Neural cell (in vitro differentiated cells): ENCODE results near the gene TNFAIP8. TPM values are rescaled to one million over a fixed set of nuclear protein-coding genes. Genes with fewer than 3 reads are reported as not detected.

ENCODE experiments used
- H2AFZ ChIP-seq: fragments of 200-600, 300-800 bp; sonication (generic), shearing (Covaris generic); 2 replicates; pipeline ENCODE4 v1.6.0; 2014; ENCODE audit warnings: low read depth, mild to moderate bottlenecking, antibody characterized with exemption, low read length, moderate library complexity
- H3F3A ChIP-seq: fragments of 200-600 bp; shearing (Covaris generic); 2 replicates; pipeline ENCODE4 v1.6.1; 2016; ENCODE audit warnings: mild to moderate bottlenecking, moderate library complexity, mixed read lengths, antibody characterized with exemption, low read length; ENCODE audit not compliant: insufficient read depth, poor library complexity, severe bottlenecking
- H3K27ac ChIP-seq: fragments of 200-600, 300-800 bp; sonication (generic), shearing (Covaris generic); 2 replicates; pipeline ENCODE4 v1.5.1; 2014; ENCODE audit warnings: mild to moderate bottlenecking, low read length, moderate library complexity
- H3K27me3 ChIP-seq: fragments of 300-800, 200-600 bp; sonication (generic), shearing (Covaris generic); 2 replicates; pipeline ENCODE4 v1.6.0; 2014; ENCODE audit warnings: mild to moderate bottlenecking, low read depth, low read length, moderate library complexity; ENCODE audit not compliant: insufficient read depth
- H3K36me3 ChIP-seq: fragments of 300-800, 200-600 bp; sonication (generic), shearing (Covaris generic); 2 replicates; pipeline ENCODE4 v1.5.1; 2014; ENCODE audit warnings: mild to moderate bottlenecking, antibody characterized with exemption, low read length, moderate library complexity; ENCODE audit not compliant: insufficient read depth
- H3K4me2 ChIP-seq: fragments of 300-800, 200-600 bp; sonication (generic), shearing (Covaris generic); 2 replicates; pipeline ENCODE4 v1.6.0; 2014; ENCODE audit warnings: mild to moderate bottlenecking, low read length
- H3K4me3 ChIP-seq: fragments of 300-800, 200-600 bp; sonication (generic), shearing (Covaris generic); 2 replicates; pipeline ENCODE4 v1.5.1; 2014; ENCODE audit warnings: mild to moderate bottlenecking, low read length, moderate library complexity
- H3K79me2 ChIP-seq: fragments of 200-600 bp; shearing (Covaris generic); replicated peaks from 2 replicates; pipeline ENCODE4 v1.6.0; 2014; ENCODE audit warnings: mild to moderate bottlenecking, low read length, moderate library complexity; ENCODE audit not compliant: insufficient read depth
- H3K9ac ChIP-seq: fragments of 300-800, 200-600 bp; sonication (generic), shearing (Covaris generic); 2 replicates; pipeline ENCODE4 v1.6.1; 2016; ENCODE audit warnings: mild to moderate bottlenecking, low read length, mixed read lengths
- H3K9me2 ChIP-seq: fragments of 200-600 bp; shearing (Covaris generic); 2 replicates; pipeline ENCODE4 v1.6.1; 2016; ENCODE audit warnings: mild to moderate bottlenecking, low read length, mixed read lengths; ENCODE audit not compliant: insufficient read depth
- H3K9me3 ChIP-seq: fragments of 200-600, 300-800 bp; sonication (generic), shearing (Covaris generic); 2 replicates; pipeline ENCODE4 v1.6.1; 2016; ENCODE audit warnings: mild to moderate bottlenecking, mixed run types, low read length, moderate library complexity, mixed read lengths
- H4K20me1 ChIP-seq: fragments of 200-600 bp; shearing (Covaris generic); 2 replicates; pipeline ENCODE4 v1.6.1; 2016; ENCODE audit warnings: mild to moderate bottlenecking, mixed run types; ENCODE audit not compliant: insufficient read depth
- CTCF ChIP-seq: fragments of 450-650 bp; IDR thresholded peaks from 2 replicates; pipeline ENCODE4 v1.5.1; 2014; ENCODE audit warnings: antibody characterized with exemption, mild to moderate bottlenecking, moderate library complexity; ENCODE audit not compliant: poor library complexity, severe bottlenecking
- EP300 ChIP-seq: fragments of 450-650 bp; conservative IDR thresholded peaks from 2 replicates; pipeline ENCODE4 v1.6.1; 2014; ENCODE audit warnings: antibody characterized with exemption, mild to moderate bottlenecking, moderate library complexity; ENCODE audit not compliant: poor library complexity, severe bottlenecking
- EZH2 ChIP-seq: fragments of 200-600, 300-800 bp; shearing (Covaris generic), sonication (generic); IDR thresholded peaks from 2 replicates; pipeline ENCODE4 v1.6.1; 2014; ENCODE audit warnings: antibody characterized with exemption, low read length, borderline replicate concordance, mild to moderate bottlenecking; ENCODE audit not compliant: insufficient read depth, poor library complexity, severe bottlenecking
- MXI1 ChIP-seq: fragments of 450-650 bp; conservative IDR thresholded peaks from 2 replicates; pipeline ENCODE4 v1.6.1; 2014; ENCODE audit warnings: antibody characterized with exemption, mild to moderate bottlenecking; ENCODE audit not compliant: poor library complexity, severe bottlenecking
- POLR2AphosphoS5 ChIP-seq: IDR thresholded peaks from 2 replicates; pipeline ENCODE4 v1.6.1; 2012
- RAD21 ChIP-seq: fragments of 450-650 bp; conservative IDR thresholded peaks from 2 replicates; pipeline ENCODE4 v1.6.1; 2014; ENCODE audit warnings: antibody characterized with exemption, mild to moderate bottlenecking, moderate library complexity
- REST ChIP-seq: IDR thresholded peaks from 2 replicates; pipeline ENCODE4 v1.6.1; 2012; ENCODE audit warnings: borderline replicate concordance
- SMC3 ChIP-seq: fragments of 450-650 bp; conservative IDR thresholded peaks from 2 replicates; pipeline ENCODE4 v1.6.1; 2014; ENCODE audit warnings: antibody characterized with exemption, mild to moderate bottlenecking, moderate library complexity; ENCODE audit not compliant: poor library complexity
- TAF1 ChIP-seq: IDR thresholded peaks from 2 replicates; pipeline ENCODE4 v1.6.1; 2012; ENCODE audit warnings: low read depth
- polyA plus RNA-seq: library from polyadenylated mRNA; depleted of rRNA; stranded (reverse); fragments of >200 nt; gene quantifications from 2 replicates; pipeline ENCODE4 v1.2.3, GENCODE V29; 2014

The TNFAIP8 gene
- polyA plus RNA-seq, 1 donor from 2014 or later: 0.26 TPM

- Histone ChIP-seq H3K9me2 (no peaks in the 10 kb centered on the region), H3K79me2 (no peaks in the 10 kb centered on the region), H2AFZ (no peak overlapping the region), H3K9me3 (no peaks in the 10 kb centered on the region), H3K4me3 (no peak overlapping the region), H4K20me1 (no peaks in the 10 kb centered on the region), H3K27ac (no peak overlapping the region), H3K9ac (no peak overlapping the region), H3F3A (no peaks in the 10 kb centered on the region), H3K27me3 (no peaks in the 10 kb centered on the region), H3K36me3 (no peaks in the 10 kb centered on the region), H3K4me2 (no peak overlapping the region)
- TF ChIP-seq RAD21 (no peak), MXI1 (no peak), CTCF (no peak), TAF1 (no peak), POLR2AphosphoS5 (no peak), EZH2 (no peak), REST (no peak), EP300 (no peak), SMC3 (no peak)
Measured at GRCh38 chr5:119395080-119395836, 39.4 kb downstream of the TNFAIP8 start.

- TF ChIP-seq MXI1 (no peak), RAD21 (no peak), REST (no peak), EP300 (no peak), POLR2AphosphoS5 (no peak), CTCF (no peak), TAF1 (no peak), EZH2 (no peak), SMC3 (no peak)
- Histone ChIP-seq H2AFZ (no peak overlapping the region), H4K20me1 (no peaks in the 10 kb centered on the region), H3K9ac (no peak overlapping the region), H3K4me2 (no peak overlapping the region), H3K36me3 (no peaks in the 10 kb centered on the region), H3K27me3 (no peaks in the 10 kb centered on the region), H3K9me3 (no peaks in the 10 kb centered on the region), H3K9me2 (no peaks in the 10 kb centered on the region), H3K4me3 (no peak overlapping the region), H3F3A (no peaks in the 10 kb centered on the region), H3K27ac (no peak overlapping the region), H3K79me2 (no peaks in the 10 kb centered on the region)
Measured at GRCh38 chr5:119396030-119396664, 40.3 kb downstream of the TNFAIP8 start.
